SU-DHL-6 (cell line): ENCODE measurements around the gene FAM163B.

Experiments used
- EZH2phosphoT487 ChIP-seq: fragments of 200-600 bp; sonication (generic), shearing (Covaris generic); conservative IDR thresholded peaks from 2 replicates; pipeline ENCODE4 v1.6.1; 2018; ENCODE audit warnings: mild to moderate bottlenecking, antibody characterized with exemption, low read length, moderate library complexity, mixed read lengths
- TF ChIP-seq, protein P1 (sequence below): fragments of 200-600 bp; sonication (generic); IDR thresholded peaks from one replicate; pipeline ENCODE4 v1.5.1; 2017; ENCODE audit warnings: antibody characterized with exemption, mild to moderate bottlenecking, low read length, moderate library complexity; ENCODE audit not compliant: insufficient read depth, poor library complexity, severe bottlenecking

DNA sequence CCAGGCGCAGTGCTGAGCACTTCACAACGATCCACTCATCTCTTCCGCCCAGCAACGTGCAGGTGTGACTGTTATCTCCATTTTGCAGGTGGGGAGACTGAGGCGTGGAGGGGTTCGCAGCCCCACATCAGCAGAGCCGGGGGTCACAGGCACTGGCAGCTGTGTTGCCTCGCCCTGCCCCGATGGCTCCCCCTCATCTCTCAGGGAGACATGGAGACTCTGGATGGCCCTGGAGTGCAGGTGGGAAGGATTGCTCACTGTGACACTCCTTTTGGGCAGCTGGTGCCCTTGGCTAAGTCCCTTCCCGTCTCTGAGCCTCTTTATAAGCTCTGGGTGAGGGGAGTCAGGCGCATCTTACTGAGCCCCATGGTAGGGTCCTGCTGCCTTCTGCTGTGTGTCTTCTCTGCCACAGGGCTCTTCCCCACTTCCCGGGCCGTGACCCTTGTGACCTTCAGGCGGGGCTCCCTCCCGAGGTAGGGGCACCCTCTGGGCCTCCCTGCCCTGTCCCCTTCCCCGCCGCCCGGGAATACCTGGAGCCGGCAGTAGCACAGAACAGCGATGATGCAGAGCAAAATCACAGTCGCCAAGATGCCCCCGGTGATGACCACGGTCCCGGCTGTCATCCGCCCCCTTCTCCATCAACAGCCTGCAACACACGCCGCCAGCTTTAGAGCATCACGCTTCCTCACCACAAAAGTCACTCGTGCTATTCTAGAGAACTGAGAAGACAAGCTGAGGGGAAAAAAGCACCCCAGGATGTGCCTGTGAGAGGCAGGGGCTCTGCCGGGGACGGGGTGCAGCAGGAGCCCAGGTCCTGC is 29.4 kb downstream of the FAM163B start:
- TF ChIP-seq, protein P1, sequence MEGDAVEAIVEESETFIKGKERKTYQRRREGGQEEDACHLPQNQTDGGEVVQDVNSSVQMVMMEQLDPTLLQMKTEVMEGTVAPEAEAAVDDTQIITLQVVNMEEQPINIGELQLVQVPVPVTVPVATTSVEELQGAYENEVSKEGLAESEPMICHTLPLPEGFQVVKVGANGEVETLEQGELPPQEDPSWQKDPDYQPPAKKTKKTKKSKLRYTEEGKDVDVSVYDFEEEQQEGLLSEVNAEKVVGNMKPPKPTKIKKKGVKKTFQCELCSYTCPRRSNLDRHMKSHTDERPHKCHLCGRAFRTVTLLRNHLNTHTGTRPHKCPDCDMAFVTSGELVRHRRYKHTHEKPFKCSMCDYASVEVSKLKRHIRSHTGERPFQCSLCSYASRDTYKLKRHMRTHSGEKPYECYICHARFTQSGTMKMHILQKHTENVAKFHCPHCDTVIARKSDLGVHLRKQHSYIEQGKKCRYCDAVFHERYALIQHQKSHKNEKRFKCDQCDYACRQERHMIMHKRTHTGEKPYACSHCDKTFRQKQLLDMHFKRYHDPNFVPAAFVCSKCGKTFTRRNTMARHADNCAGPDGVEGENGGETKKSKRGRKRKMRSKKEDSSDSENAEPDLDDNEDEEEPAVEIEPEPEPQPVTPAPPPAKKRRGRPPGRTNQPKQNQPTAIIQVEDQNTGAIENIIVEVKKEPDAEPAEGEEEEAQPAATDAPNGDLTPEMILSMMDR = no peak
- TF ChIP-seq EZH2phosphoT487 = no peak
